ENCODE data around the gene SCRN2. TPM values are rescaled to one million over a fixed set of nuclear protein-coding genes. Genes with fewer than 3 reads are reported as not detected.
A peak's percentile ranks its signal among the peaks of the same experiment; 100 is the strongest.

The SCRN2 gene
- total and polyA plus RNA-seq, 9 donors, result 20.3 to 33.8 (median 26.4) TPM

- DNase-seq, result no peak
- WGBS (ENCODE audit: insufficient coverage), result 82% methylated on average over 17 of the region's 18 CpGs
- Histone ChIP-seq H3K36me3 (ENCODE audit: control insufficient read depth, insufficient read depth, low read length) (peaks cover 88% of the 10 kb centered on the region), H3K4me1 (ENCODE audit: control insufficient read depth, insufficient read depth, low read length) (no peaks in the 10 kb centered on the region), H3K27me3 (ENCODE audit: control insufficient read depth, insufficient read depth, low read length) (no peaks in the 10 kb centered on the region), H3K4me3 (ENCODE audit: low read length) (no peak overlapping the region), H3K27ac (ENCODE audit: low read length) (no peak overlapping the region), H3K9me3 (replicated peaks; ENCODE audit: control insufficient read depth, low read depth, low read length) (no peaks in the 10 kb centered on the region)
Observed at GRCh38 chr17:47812146-47812920, 28.7 kb downstream of the SCRN2 start.

- Histone ChIP-seq H3K9me3 (replicated peaks; ENCODE audit: control insufficient read depth, low read depth, low read length) (no peaks in the 10 kb centered on the region), H3K36me3 (ENCODE audit: control insufficient read depth, insufficient read depth, low read length) (peaks cover 89% of the 10 kb centered on the region), H3K4me3 (ENCODE audit: low read length) (no peak overlapping the region), H3K27ac (ENCODE audit: low read length) (no peak overlapping the region), H3K27me3 (ENCODE audit: control insufficient read depth, insufficient read depth, low read length) (no peaks in the 10 kb centered on the region), H3K4me1 (ENCODE audit: control insufficient read depth, insufficient read depth, low read length) (peaks cover 4% of the 10 kb centered on the region)
- WGBS (ENCODE audit: insufficient coverage), result no CpG with 5 or more reads among the region's 7 CpGs
- DNase-seq, result no peak
Observed at GRCh38 chr17:47811709-47812108, 29.4 kb downstream of the SCRN2 start.

- Histone ChIP-seq H3K4me1 (ENCODE audit: control insufficient read depth, insufficient read depth, low read length) (peaks cover 7% of the 10 kb centered on the region), H3K27me3 (ENCODE audit: control insufficient read depth, insufficient read depth, low read length) (no peaks in the 10 kb centered on the region), H3K4me3 (ENCODE audit: low read length) (no peak overlapping the region), H3K36me3 (ENCODE audit: control insufficient read depth, insufficient read depth, low read length) (peaks cover 83% of the 10 kb centered on the region), H3K27ac (ENCODE audit: low read length) (no peak overlapping the region), H3K9me3 (replicated peaks; ENCODE audit: control insufficient read depth, low read depth, low read length) (no peaks in the 10 kb centered on the region)
- WGBS (ENCODE audit: insufficient coverage), result 83% methylated on average over 9 of the region's 9 CpGs
- peak; percentile 9 for DNase-seq
Observed at GRCh38 chr17:47810901-47811635, 30.0 kb downstream of the SCRN2 start.

GRCh38 chr17:47810200-47810821, 30.8 kb downstream of the SCRN2 start:
- peaks cover 76% of the 10 kb centered on the region for H3K36me3 ChIP-seq (ENCODE audit: control insufficient read depth, insufficient read depth, low read length)
- DNase-seq, result peak; percentile 1
- H3K27me3 ChIP-seq (ENCODE audit: control insufficient read depth, insufficient read depth, low read length), result no peaks in the 10 kb centered on the region
- 57% methylated on average over 4 of the region's 10 CpGs for WGBS (ENCODE audit: insufficient coverage)
- H3K4me3 ChIP-seq (ENCODE audit: low read length), result no peak overlapping the region
- H3K27ac ChIP-seq (ENCODE audit: low read length), result no peak overlapping the region
- H3K4me1 ChIP-seq (ENCODE audit: control insufficient read depth, insufficient read depth, low read length), result peaks cover 11% of the 10 kb centered on the region
- H3K9me3 ChIP-seq (replicated peaks; ENCODE audit: control insufficient read depth, low read depth, low read length), result no peaks in the 10 kb centered on the region

GRCh38 chr17:47808830-47809480, 32.1 kb downstream of the SCRN2 start:
- no peak overlapping the region for H3K4me3 ChIP-seq (ENCODE audit: low read length)

GRCh38 chr17:47808036-47808829, 32.8 kb downstream of the SCRN2 start:
- no peak overlapping the region for H3K27ac ChIP-seq (ENCODE audit: low read length)
- WGBS (ENCODE audit: insufficient coverage), result 90% methylated on average over 16 of the region's 20 CpGs
- no peaks in the 10 kb centered on the region for H3K27me3 ChIP-seq (ENCODE audit: control insufficient read depth, insufficient read depth, low read length)
- peaks cover 11% of the 10 kb centered on the region for H3K4me1 ChIP-seq (ENCODE audit: control insufficient read depth, insufficient read depth, low read length)
- DNase-seq, result peak; percentile 0
- no peaks in the 10 kb centered on the region for H3K9me3 ChIP-seq (replicated peaks; ENCODE audit: control insufficient read depth, low read depth, low read length)
- peaks cover 56% of the 10 kb centered on the region for H3K36me3 ChIP-seq (ENCODE audit: control insufficient read depth, insufficient read depth, low read length)
- no peak overlapping the region for H3K4me3 ChIP-seq (ENCODE audit: low read length)

More at GRCh38 chr17:47808830-47809480, 32.1 kb downstream of the SCRN2 start:
- WGBS (ENCODE audit: insufficient coverage), result 95% methylated on average over 13 of the region's 22 CpGs
- DNase-seq, result no peak
- H3K9me3 ChIP-seq (replicated peaks; ENCODE audit: control insufficient read depth, low read depth, low read length), result no peaks in the 10 kb centered on the region
- peaks cover 64% of the 10 kb centered on the region for H3K36me3 ChIP-seq (ENCODE audit: control insufficient read depth, insufficient read depth, low read length)
- H3K4me1 ChIP-seq (ENCODE audit: control insufficient read depth, insufficient read depth, low read length), result peaks cover 11% of the 10 kb centered on the region
- no peak overlapping the region for H3K27ac ChIP-seq (ENCODE audit: low read length)
- no peaks in the 10 kb centered on the region for H3K27me3 ChIP-seq (ENCODE audit: control insufficient read depth, insufficient read depth, low read length)

GRCh38 chr17:47807421-47807820, 33.7 kb downstream of the SCRN2 start:
- DNase-seq, result peak; percentile 0
- Histone ChIP-seq H3K27ac (ENCODE audit: low read length) (no peak overlapping the region), H3K36me3 (ENCODE audit: control insufficient read depth, insufficient read depth, low read length) (peaks cover 48% of the 10 kb centered on the region), H3K27me3 (ENCODE audit: control insufficient read depth, insufficient read depth, low read length) (no peaks in the 10 kb centered on the region), H3K4me1 (ENCODE audit: control insufficient read depth, insufficient read depth, low read length) (peaks cover 11% of the 10 kb centered on the region), H3K9me3 (replicated peaks; ENCODE audit: control insufficient read depth, low read depth, low read length) (no peaks in the 10 kb centered on the region), H3K4me3 (ENCODE audit: low read length) (no peak overlapping the region)
- WGBS (ENCODE audit: insufficient coverage), result 80% methylated on average over 7 of the region's 11 CpGs

GRCh38 chr17:47806913-47807255, 34.2 kb downstream of the SCRN2 start:
- WGBS (ENCODE audit: insufficient coverage), result 88% methylated on average over 9 of the region's 9 CpGs
- DNase-seq, result peak; percentile 2
- H3K4me1 ChIP-seq (ENCODE audit: control insufficient read depth, insufficient read depth, low read length), result peaks cover 11% of the 10 kb centered on the region
- peaks cover 43% of the 10 kb centered on the region for H3K36me3 ChIP-seq (ENCODE audit: control insufficient read depth, insufficient read depth, low read length)
- H3K4me3 ChIP-seq (ENCODE audit: low read length), result no peak overlapping the region
- H3K27ac ChIP-seq (ENCODE audit: low read length), result peak overlapping the region; percentile 20
- H3K27me3 ChIP-seq (ENCODE audit: control insufficient read depth, insufficient read depth, low read length), result no peaks in the 10 kb centered on the region
- H3K9me3 ChIP-seq (replicated peaks; ENCODE audit: control insufficient read depth, low read depth, low read length), result no peaks in the 10 kb centered on the region

- no peaks in the 10 kb centered on the region for H3K27me3 ChIP-seq (ENCODE audit: control insufficient read depth, insufficient read depth, low read length)
- no peaks in the 10 kb centered on the region for H3K9me3 ChIP-seq (replicated peaks; ENCODE audit: control insufficient read depth, low read depth, low read length)
- H3K4me1 ChIP-seq (ENCODE audit: control insufficient read depth, insufficient read depth, low read length), result peaks cover 11% of the 10 kb centered on the region
- peak overlapping the region; percentile 35 for H3K27ac ChIP-seq (ENCODE audit: low read length)
- H3K36me3 ChIP-seq (ENCODE audit: control insufficient read depth, insufficient read depth, low read length), result peaks cover 41% of the 10 kb centered on the region
- peak; percentile 16 for DNase-seq
- no peak overlapping the region for H3K4me3 ChIP-seq (ENCODE audit: low read length)
- WGBS (ENCODE audit: insufficient coverage), result 79% methylated on average over 7 of the region's 16 CpGs
Observed at GRCh38 chr17:47806026-47806912, 34.8 kb downstream of the SCRN2 start.
